HepG2 (cell line): ENCODE data around the gene SLCO2A1. TPM values are rescaled to one million over a fixed set of nuclear protein-coding genes. Genes with fewer than 3 reads are reported as not detected.

Source experiments
- BCL6 ChIP-seq: IDR thresholded peaks from 2 replicates; pipeline ENCODE4 v1.6.1; 2016; ENCODE audit warnings: missing genetic modification reagents, missing compliant biosample characterization
- E2F2 ChIP-seq: sonication (generic); formaldehyde crosslinking; IDR thresholded peaks from 2 replicates; pipeline ENCODE4 v1.4.0; 2020; ENCODE audit warnings: missing genetic modification reagents, borderline replicate concordance
- ETV5 ChIP-seq: IDR thresholded peaks from 2 replicates; pipeline ENCODE4 v1.6.1; 2018; ENCODE audit warnings: missing biosample characterization, missing genetic modification reagents, inconsistent platforms, borderline replicate concordance
- FOXA1 ChIP-seq, 2 experiments: fragments of 450-650 bp in 1 of 2; sonication (generic) in 1 of 2; formaldehyde crosslinking in 1 of 2; IDR thresholded peaks; 2 replicates each; pipeline versions ENCODE4 v1.4.0 to v1.6.1; 2016 to 2020; ENCODE audit warnings: missing genetic modification reagents in 1 of 2
- HIC2 ChIP-seq: sonication (generic); formaldehyde crosslinking; IDR thresholded peaks from 2 replicates; pipeline ENCODE4 v1.9.0; 2022; ENCODE audit warnings: low read depth, missing genetic modification reagents
- HIVEP1 ChIP-seq: sonication (generic); formaldehyde crosslinking; IDR thresholded peaks from 2 replicates; pipeline ENCODE4 v1.4.0; 2020; ENCODE audit warnings: mild to moderate bottlenecking, missing genetic modification reagents
- KAT8 ChIP-seq: IDR thresholded peaks from 2 replicates; pipeline ENCODE4 v1.6.1; 2016; ENCODE audit warnings: missing genetic modification reagents, missing compliant biosample characterization
- MAZ ChIP-seq, 2 experiments: sonication (generic) in 1 of 2; formaldehyde crosslinking in 1 of 2; IDR thresholded peaks; 2 replicates each; pipeline versions ENCODE4 v1.5.0 to v1.6.1; 2012 to 2020; ENCODE audit warnings: low read depth in 2 of 2, mild to moderate bottlenecking in 2 of 2, borderline replicate concordance in 1 of 2, improper control_type of control experiment in 1 of 2, low read length in 1 of 2, missing genetic modification reagents in 1 of 2, moderate library complexity in 1 of 2
- MLLT10 ChIP-seq: sonication (generic); formaldehyde crosslinking; IDR thresholded peaks from 2 replicates; pipeline ENCODE4 v1.4.0; 2020; ENCODE audit warnings: missing genetic modification reagents
- NFE2L1 ChIP-seq: sonication (generic); formaldehyde crosslinking; IDR thresholded peaks from 2 replicates; pipeline ENCODE4 v1.4.0; 2020; ENCODE audit warnings: missing genetic modification reagents, mild to moderate bottlenecking, borderline replicate concordance
- NRL ChIP-seq: sonication (generic); formaldehyde crosslinking; IDR thresholded peaks from 2 replicates; pipeline ENCODE4 v1.5.0; 2020; ENCODE audit warnings: missing genetic modification reagents, mild to moderate bottlenecking, moderate library complexity, borderline replicate concordance
- PLSCR1 ChIP-seq: sonication (generic); formaldehyde crosslinking; IDR thresholded peaks from 2 replicates; pipeline ENCODE4 v1.5.0; 2020; ENCODE audit warnings: missing genetic modification reagents, mild to moderate bottlenecking, borderline replicate concordance
- PPARG ChIP-seq: conservative IDR thresholded peaks from 2 replicates; pipeline ENCODE4 v1.6.1; 2016; ENCODE audit warnings: missing biosample characterization, missing genetic modification reagents
- PRPF4 ChIP-seq: fragments of 200-400 bp; formaldehyde crosslinking; IDR thresholded peaks from 2 replicates; pipeline ENCODE4 v1.6.1; 2016; ENCODE audit warnings: low read length, low read depth; ENCODE audit not compliant: poor library complexity, severe bottlenecking
- SYNCRIP ChIP-seq: fragments of 200-400 bp; formaldehyde crosslinking; IDR thresholded peaks from 2 replicates; pipeline ENCODE4 v1.6.1; 2018; ENCODE audit warnings: mild to moderate bottlenecking, low read depth, low read length; ENCODE audit not compliant: insufficient read depth
- ZNF18 ChIP-seq: sonication (generic); formaldehyde crosslinking; IDR thresholded peaks from 2 replicates; pipeline ENCODE4 v1.8.0; 2022; ENCODE audit warnings: mild to moderate bottlenecking, missing genetic modification reagents; ENCODE audit not compliant: insufficient replicate concordance
- ZNF343 ChIP-seq: sonication (generic); formaldehyde crosslinking; IDR thresholded peaks from 2 replicates; pipeline ENCODE4 v1.4.0; 2020; ENCODE audit warnings: mild to moderate bottlenecking, missing genetic modification reagents
- ZNF562 ChIP-seq: sonication (generic); formaldehyde crosslinking; IDR thresholded peaks from 2 replicates; pipeline ENCODE4 v1.8.0; 2022; ENCODE audit warnings: missing genetic modification reagents, borderline replicate concordance
- ZNF720 ChIP-seq: sonication (generic); formaldehyde crosslinking; IDR thresholded peaks from 2 replicates; pipeline ENCODE4 v1.4.0; 2020; ENCODE audit warnings: missing genetic modification reagents
- ZNF747 ChIP-seq: sonication (generic); formaldehyde crosslinking; IDR thresholded peaks from 2 replicates; pipeline ENCODE4 v1.8.1; 2023; ENCODE audit warnings: missing genetic modification reagents, mild to moderate bottlenecking, borderline replicate concordance
- ZNF784 ChIP-seq: sonication (generic); formaldehyde crosslinking; IDR thresholded peaks from 2 replicates; pipeline ENCODE4 v1.5.1; 2020; ENCODE audit warnings: missing genetic modification reagents, mild to moderate bottlenecking, borderline replicate concordance
- polyA plus RNA-seq, 8 experiments: library from polyadenylated mRNA; depleted of rRNA in 3 of 8; stranded (reverse) in 7 of 8; unstranded in 1 of 8; fragments of >200 nt; fragmentation: Illumina TruSeq in 4 of 8; extraction: Trizol in 4 of 8; gene quantifications; 2 replicates each; pipeline versions ENCODE4 v1.2.1 to v1.2.3, GENCODE V29; 2011 to 2016; ENCODE audit warnings: low read depth in 4 of 8, missing spikeins in 1 of 8, mixed read lengths in 1 of 8; ENCODE audit not compliant: insufficient read depth in 1 of 8
- total RNA-seq, 5 experiments: library from RNA; depleted of rRNA; stranded (reverse); fragments of >200 nt; fragmentation: Illumina TruSeq; extraction: Trizol; gene quantifications; 2 replicates each; pipeline ENCODE4 v1.2.3, GENCODE V29; 2016; ENCODE audit warnings: low read depth in 1 of 5

Gene SLCO2A1
- total and polyA plus RNA-seq, 2 of the 13 experiments (the other 11 are each of a cell fraction or from before 2014, with no cell fraction given), result 0.04 TPM; not detected in 1

- TF ChIP-seq ZNF784 (no peak), ZNF720 (no peak), NRL (CRISPR knock-in tag) (no peak), PPARG (CRISPR knock-in tag) (peak; percentile 75), ETV5 (CRISPR knock-in tag) (0 out of 2 replicates have a peak, but pooled peaks have one; percentile 33), KAT8 (CRISPR knock-in tag) (no peak), BCL6 (peak; percentile 75), ZNF343 (CRISPR knock-in tag) (0 out of 2 replicates have a peak, but pooled peaks have one; percentile 46), SYNCRIP (no peak), E2F2 (no peak), FOXA1 (IDR thresholded peaks at IDR 0.05) (no peak), FOXA1 (CRISPR knock-in tag; IDR thresholded peaks at IDR 0.05) (peak; percentile 35; the same call in 1 of the 2 replicates), HIC2 (no peak), MAZ (IDR thresholded peaks at IDR 0.05; ENCODE audit: borderline replicate concordance, low read depth, low read length) (no peak), MAZ (CRISPR knock-in tag; IDR thresholded peaks at IDR 0.05; ENCODE audit: low read depth) (no peak), ZNF562 (CRISPR knock-in tag) (no peak), PRPF4 (no peak), HIVEP1 (CRISPR knock-in tag) (0 out of 2 replicates have a peak, but pooled peaks have one; percentile 1), PLSCR1 (CRISPR knock-in tag) (no peak), ZNF747 (CRISPR knock-in tag) (no peak), MLLT10 (CRISPR knock-in tag) (no peak), ZNF18 (CRISPR knock-in tag) (no peak), NFE2L1 (no peak)
These were observed 30.2 kb upstream of the SLCO2A1 start (continued) for GRCh38 chr3:134059671-134060560.
